ENCODE results near the gene CDX1. TPM values are rescaled to one million over a fixed set of nuclear protein-coding genes. Genes with fewer than 3 reads are reported as not detected.

Gene CDX1
- total RNA-seq, 1 experiment from 2014 or later, result 6.6 TPM

- no peak for DNase-seq (ENCODE audit: low spot score)
Observed at GRCh38 chr5:150146235-150146634, 20.3 kb upstream of the CDX1 start.

DNA sequence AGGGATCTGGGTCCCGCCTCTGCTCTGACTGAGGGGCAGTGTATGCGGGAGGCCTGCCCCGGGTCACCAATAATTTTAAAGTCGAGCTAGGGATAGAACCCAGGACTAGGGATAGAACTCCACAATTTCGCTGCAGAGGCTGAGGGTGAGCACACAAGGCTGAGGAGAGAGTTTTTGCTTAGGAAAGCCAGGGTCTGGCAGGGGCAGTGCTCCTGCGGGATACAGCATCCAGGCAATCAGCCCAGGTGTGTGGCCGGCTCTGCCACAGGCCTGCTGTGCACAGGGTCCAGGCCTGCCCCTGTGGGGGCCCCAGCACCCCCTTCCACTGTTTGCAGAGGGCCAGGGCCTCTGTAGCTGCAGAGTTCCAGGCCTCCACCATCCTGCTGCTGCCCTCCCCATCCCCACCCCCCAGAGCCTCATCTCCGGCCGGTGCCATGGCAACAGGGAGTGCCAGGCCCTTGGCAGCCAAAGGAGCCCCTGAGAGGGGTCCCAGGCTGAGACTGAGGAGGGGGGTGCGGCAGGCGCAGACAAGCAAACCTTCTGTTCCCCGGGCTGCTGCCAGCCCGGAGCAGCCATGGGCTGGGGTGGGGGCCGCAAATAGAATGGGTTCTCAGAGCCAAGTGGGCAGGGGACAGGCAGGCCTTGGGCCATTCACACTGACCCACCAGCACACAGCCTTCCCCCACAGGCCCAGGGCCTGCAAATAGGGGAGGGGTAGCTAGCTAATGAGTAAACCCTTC lies 19.5 kb upstream of the CDX1 start:
- DNase-seq (ENCODE audit: low spot score), result no peak

GRCh38 chr5:150147670-150148069 lies 18.9 kb upstream of the CDX1 start:
- no peak for DNase-seq (ENCODE audit: low spot score)

DNA sequence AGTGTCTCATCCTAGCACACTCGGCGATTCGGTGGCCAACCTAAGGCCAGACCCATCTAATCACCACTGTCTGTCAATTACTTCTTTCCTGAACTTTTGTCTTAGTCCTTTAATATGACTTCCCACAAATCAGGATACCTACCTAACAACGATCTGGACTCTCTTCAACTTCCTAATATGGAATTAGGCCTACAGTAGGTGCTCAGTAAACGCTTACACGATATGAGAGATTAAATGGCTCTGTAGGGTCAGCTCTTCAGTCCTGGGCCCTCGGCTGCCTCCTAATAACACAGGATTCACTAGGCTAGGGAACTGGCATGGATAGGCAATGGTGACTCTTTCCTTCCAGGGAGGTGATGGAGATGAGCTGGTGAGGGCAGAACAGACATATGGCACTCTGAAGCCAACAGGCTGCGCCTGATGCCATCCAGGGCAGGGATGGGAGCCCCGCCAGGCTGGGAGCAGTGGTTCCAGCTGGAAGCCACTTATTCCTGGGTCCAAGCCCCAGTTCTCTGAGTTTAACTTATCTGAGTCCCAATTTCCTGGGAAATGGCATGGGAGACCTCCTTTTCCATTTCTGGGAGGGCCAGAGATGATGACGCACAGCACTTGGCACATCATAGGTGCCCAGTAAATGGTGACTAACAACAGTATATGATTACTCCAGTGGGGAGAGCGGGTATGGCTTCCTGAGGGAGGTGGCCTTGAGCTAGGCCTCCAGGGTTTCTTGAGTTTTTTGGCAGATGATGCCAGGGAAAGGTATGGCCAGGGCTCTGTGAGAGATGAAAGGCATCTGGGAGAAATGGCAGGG lies 18.3 kb upstream of the CDX1 start:
- no peak for DNase-seq (ENCODE audit: low spot score)

DNA sequence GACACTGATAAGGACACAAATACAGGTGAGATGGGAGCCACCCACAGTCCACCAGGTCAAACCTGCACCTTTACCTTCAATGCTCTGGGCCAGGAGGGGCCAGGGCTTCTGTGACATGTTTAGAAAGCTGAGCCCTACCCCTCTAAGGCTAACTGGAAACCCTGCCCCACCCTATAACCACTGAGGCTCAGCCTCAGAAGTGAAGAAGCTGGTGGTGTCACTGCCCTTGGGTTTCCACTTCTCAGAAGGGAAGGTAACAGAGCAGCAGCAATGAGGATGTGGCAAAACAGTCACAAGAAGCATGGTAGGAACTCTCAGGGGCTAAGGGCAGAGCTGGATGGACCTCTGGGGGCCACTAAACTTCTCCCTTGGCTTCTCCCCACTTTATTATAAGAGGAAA lies 17.0 kb upstream of the CDX1 start:
- no peak for DNase-seq (ENCODE audit: low spot score)

- DNase-seq (ENCODE audit: low spot score), result no peak
Observed at GRCh38 chr5:150152636-150153462, 13.7 kb upstream of the CDX1 start.

DNA sequence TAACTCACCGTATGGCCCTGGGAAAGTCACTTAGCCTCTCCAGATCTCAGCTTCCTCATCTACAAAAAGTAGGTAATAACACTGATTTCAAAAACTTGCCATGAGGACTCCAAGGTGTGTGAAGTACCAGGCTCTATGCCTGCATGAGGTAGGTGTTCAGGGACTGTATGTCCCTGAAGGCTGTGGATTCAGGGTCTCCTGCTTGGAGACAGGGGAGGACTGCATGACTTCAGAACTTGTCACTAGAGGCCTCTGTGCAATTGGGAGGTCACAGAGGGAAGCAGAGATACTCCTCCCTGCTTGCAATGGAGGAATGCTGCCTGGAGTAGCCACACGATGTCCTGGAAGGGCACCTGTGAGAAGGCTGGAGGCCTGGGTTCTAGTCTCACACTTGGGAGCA lies 13.1 kb upstream of the CDX1 start:
- no peak for DNase-seq (ENCODE audit: low spot score)

- DNase-seq (ENCODE audit: low spot score), result no peak
Observed at GRCh38 chr5:150153957-150154617, 12.5 kb upstream of the CDX1 start.

- DNase-seq (ENCODE audit: low spot score), result no peak
Observed at GRCh38 chr5:150154618-150155128, 11.9 kb upstream of the CDX1 start.

DNA sequence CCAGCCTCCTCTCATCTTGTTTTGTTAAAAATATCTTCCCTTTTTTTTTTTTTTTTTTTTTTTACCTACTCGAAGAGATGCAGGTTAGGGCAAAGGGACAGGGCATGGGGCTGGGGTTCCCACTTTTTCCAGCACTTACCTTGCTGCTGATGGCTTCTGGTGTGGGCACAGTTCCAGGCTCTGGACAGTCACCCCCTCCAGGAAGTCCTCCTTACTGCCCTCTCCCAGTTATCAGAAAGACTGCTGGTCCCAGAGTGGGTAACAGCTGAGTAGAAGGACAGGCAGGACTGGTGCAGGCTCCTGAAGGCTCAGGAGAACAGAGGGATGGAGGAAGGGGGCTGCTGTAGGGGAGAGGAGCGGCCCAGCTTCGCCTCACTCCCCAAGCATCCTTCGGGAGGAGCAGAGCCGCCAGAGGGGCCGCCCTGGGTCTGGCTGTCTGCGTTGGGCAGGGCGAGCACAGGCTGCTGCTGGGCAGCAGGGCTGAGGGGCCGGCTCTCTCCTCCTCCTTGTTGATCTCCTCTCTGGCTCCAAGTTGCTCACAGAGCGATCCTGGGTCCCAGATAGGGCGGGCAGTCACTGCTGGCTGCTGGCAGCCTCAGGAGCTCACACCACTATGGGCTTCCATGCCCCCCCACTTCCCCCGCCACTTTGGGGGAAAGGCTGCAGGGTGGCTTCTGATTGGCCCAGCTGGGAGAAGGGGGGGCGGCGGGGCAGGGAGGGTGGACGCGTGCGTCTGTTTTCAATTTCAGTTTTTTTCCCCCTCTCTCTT lies 11.1 kb upstream of the CDX1 start, which contains the start of gene PDGFRB:
Gene PDGFRB (minus strand): TSS at position 588 of the 769 bp plus-strand sequence. CDS start 18,798 bp downstream, outside the sequence.
- no peak for DNase-seq (ENCODE audit: low spot score)

GRCh38 chr5:150156027-150156368 lies 10.6 kb upstream of the CDX1 start:
- DNase-seq (ENCODE audit: low spot score), result no peak

GRCh38 chr5:150156540-150156939 lies 10.0 kb upstream of the CDX1 start:
- DNase-seq (ENCODE audit: low spot score), result no peak

DNA sequence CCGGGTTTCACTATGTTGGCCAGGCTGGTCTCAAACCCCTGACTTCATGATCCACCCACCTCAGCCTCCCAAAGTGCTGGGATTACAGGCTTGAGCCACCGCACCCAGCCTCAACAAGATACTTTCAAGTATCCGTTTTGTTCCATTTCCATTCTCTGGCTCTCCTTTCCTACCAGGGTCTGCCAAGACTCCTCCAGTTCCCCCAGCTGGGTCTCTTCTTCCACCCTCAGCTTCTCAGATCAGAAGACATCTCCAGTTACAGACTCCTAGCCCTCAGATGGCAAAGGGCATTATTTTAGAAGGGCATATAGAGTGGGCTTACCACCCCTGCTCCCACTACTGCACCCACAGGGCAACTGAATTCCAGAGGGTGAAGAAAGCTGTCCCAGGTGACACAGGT lies 9.4 kb upstream of the CDX1 start:
- no peak for DNase-seq (ENCODE audit: low spot score)

GRCh38 chr5:150158170-150158949 lies 8.2 kb upstream of the CDX1 start:
- no peak for DNase-seq (ENCODE audit: low spot score)

- DNase-seq (ENCODE audit: low spot score), result no peak
Observed at GRCh38 chr5:150159031-150159430, 7.5 kb upstream of the CDX1 start.

DNA sequence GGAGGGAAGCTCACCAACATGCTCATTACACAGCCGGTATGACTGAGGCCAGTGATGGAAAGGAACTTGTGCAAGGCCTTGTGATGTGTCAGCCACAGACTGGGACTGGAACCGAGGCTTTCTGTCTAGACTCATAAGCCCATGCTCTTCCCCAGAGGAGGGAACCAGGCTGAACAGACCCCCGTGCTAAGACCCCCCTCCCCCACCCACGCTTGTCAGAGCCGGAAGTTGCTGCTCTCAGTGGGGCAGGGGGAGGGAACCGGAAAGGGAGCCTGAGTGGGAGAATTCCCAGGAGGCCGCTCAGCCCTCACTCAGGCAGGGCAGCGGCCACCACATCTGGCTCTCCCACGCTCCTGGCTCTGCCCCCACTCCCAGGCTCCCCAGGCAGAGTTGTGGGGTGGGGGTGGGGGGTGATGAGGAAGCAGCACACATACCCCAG lies 6.8 kb upstream of the CDX1 start:
- DNase-seq (ENCODE audit: low spot score), result no peak

- no peak for DNase-seq (ENCODE audit: low spot score)
Observed at GRCh38 chr5:150160448-150161081, 6.0 kb upstream of the CDX1 start.

- DNase-seq (ENCODE audit: low spot score), result peak; percentile 87
Observed at GRCh38 chr5:150161242-150162141, 5.1 kb upstream of the CDX1 start.

All from HT-29 (cell line).